GM18505 (cell line): ENCODE measurements around the gene MSRB3.
"Not testable (repeated sequence)": the region's sequence is repeated elsewhere in the genome, so short reads cannot be mapped to it uniquely, and the experiment has no call there.

Experiments used
- ATAC-seq: cut with Tn5 transposase; IDR thresholded peaks from one replicate; pipeline ENCODE4 v1.9.1; 2021; ENCODE audit not compliant: unreplicated experiment
- POLR2A ChIP-seq: IDR thresholded peaks from 4 replicates; pipeline ENCODE4 v1.6.1; 2011; ENCODE audit warnings: borderline replicate concordance; ENCODE audit not compliant: insufficient read depth, insufficient read length; ENCODE audit errors: extremely low read depth

Gene MSRB3

GRCh38 chr12:65470256-65470655 lies 191.8 kb downstream of the MSRB3 start:
- no peak for ATAC-seq
- TF ChIP-seq POLR2A, result no peak

GRCh38 chr12:65472079-65472478 lies 193.6 kb downstream of the MSRB3 start:
- ATAC-seq, result no peak
- no peak for TF ChIP-seq POLR2A

GRCh38 chr12:65474831-65475230 lies 196.3 kb downstream of the MSRB3 start:
- no peak for ATAC-seq
- TF ChIP-seq POLR2A, result no peak

- TF ChIP-seq POLR2A, result no peak
Measured at GRCh38 chr12:65477721-65478120, 199.2 kb downstream of the MSRB3 start.

GRCh38 chr12:65483891-65484516 lies 205.5 kb downstream of the MSRB3 start:
- ATAC-seq, result not testable (repeated sequence)

More at GRCh38 chr12:65477721-65478120, 199.2 kb downstream of the MSRB3 start:
- ATAC-seq, result no peak

- TF ChIP-seq POLR2A, result no peak
- ATAC-seq, result no peak
Measured at GRCh38 chr12:65488197-65488596, 209.7 kb downstream of the MSRB3 start.

GRCh38 chr12:65490250-65490649 lies 211.8 kb downstream of the MSRB3 start:
- ATAC-seq, result no peak
- TF ChIP-seq POLR2A, result no peak

- no peak for TF ChIP-seq POLR2A
- no peak for ATAC-seq
Measured at GRCh38 chr12:65492998-65493912, 214.8 kb downstream of the MSRB3 start.

GRCh38 chr12:65493913-65494245 lies 215.4 kb downstream of the MSRB3 start:
- no peak for TF ChIP-seq POLR2A
- ATAC-seq, result no peak

GRCh38 chr12:65494537-65494936 lies 216.1 kb downstream of the MSRB3 start:
- no peak for ATAC-seq
- TF ChIP-seq POLR2A, result no peak

- no peak for ATAC-seq
- TF ChIP-seq POLR2A, result no peak
Measured at GRCh38 chr12:65495233-65495632, 216.8 kb downstream of the MSRB3 start.

- no peak for ATAC-seq
- no peak for TF ChIP-seq POLR2A
Measured at GRCh38 chr12:65496617-65497016, 218.1 kb downstream of the MSRB3 start.

- no peak for TF ChIP-seq POLR2A
- ATAC-seq, result no peak
Measured at GRCh38 chr12:65497660-65498059, 219.2 kb downstream of the MSRB3 start.

GRCh38 chr12:65499167-65499566 lies 220.7 kb downstream of the MSRB3 start:
- no peak for TF ChIP-seq POLR2A
- no peak for ATAC-seq
